Astrocyte (in vitro differentiated cells and primary cell): ENCODE results near the gene IL19. TPM values are rescaled to one million over a fixed set of nuclear protein-coding genes. Genes with fewer than 3 reads are reported as not detected.

Experiments used
- DNase-seq: peaks from one replicate; pipeline ENCODE4 v3.0.0-alpha.2; 2010; ENCODE audit warnings: low read depth
- FAIRE-seq: peaks from 2 replicates; lab custom pipeline; 2011; peaks lifted over from hg19 to GRCh38; lab: Jason Lieb, UNC
- H2AFZ ChIP-seq: 2 replicates; pipeline ENCODE4 v1.6.0; 2012; ENCODE audit warnings: low read depth, low read length, inconsistent platforms
- H3K27ac ChIP-seq: 2 replicates; pipeline ENCODE4 v1.5.1; 2011; ENCODE audit warnings: low read depth, low read length, inconsistent platforms
- H3K27me3 ChIP-seq: 2 replicates; pipeline ENCODE4 v1.6.0; 2011; ENCODE audit warnings: low read length, inconsistent platforms; ENCODE audit not compliant: insufficient read depth
- H3K36me3 ChIP-seq: 2 replicates; pipeline ENCODE4 v1.5.1; 2011; ENCODE audit warnings: low read length, inconsistent platforms; ENCODE audit not compliant: insufficient read depth
- H3K4me1 ChIP-seq: 2 replicates; pipeline ENCODE4 v1.5.1; 2011; ENCODE audit warnings: low read length, inconsistent platforms; ENCODE audit not compliant: insufficient read depth
- H3K4me2 ChIP-seq: 2 replicates; pipeline ENCODE4 v1.6.0; 2012; ENCODE audit warnings: low read length, inconsistent platforms
- H3K4me3 ChIP-seq: 2 replicates; pipeline ENCODE4 v1.5.1; 2011; ENCODE audit warnings: low read depth, mild to moderate bottlenecking, low read length, inconsistent platforms; ENCODE audit not compliant: insufficient read depth
- H3K79me2 ChIP-seq: 2 replicates; pipeline ENCODE4 v1.6.0; 2012; ENCODE audit warnings: mild to moderate bottlenecking, low read length, inconsistent platforms; ENCODE audit not compliant: insufficient read depth
- H3K9ac ChIP-seq: 2 replicates; pipeline ENCODE4 v1.6.0; 2012; ENCODE audit warnings: mild to moderate bottlenecking, low read length, inconsistent platforms
- H3K9me3 ChIP-seq: 2 replicates; pipeline ENCODE4 v1.5.1; 2012; ENCODE audit warnings: low read depth, mild to moderate bottlenecking, low read length, inconsistent platforms; ENCODE audit not compliant: insufficient read depth
- H4K20me1 ChIP-seq: 2 replicates; pipeline ENCODE4 v1.6.0; 2012; ENCODE audit warnings: low read length, inconsistent platforms; ENCODE audit not compliant: insufficient read depth
- H3K27ac Mint-ChIP-seq: one replicate; pipeline ENCODE4 v1.8.0; 2021; ENCODE audit warnings: mild to moderate bottlenecking, mixed read lengths; ENCODE audit not compliant: unreplicated experiment
- H3K27me3 Mint-ChIP-seq: one replicate; pipeline ENCODE4 v1.8.0; 2021; ENCODE audit warnings: low read depth, mixed read lengths; ENCODE audit not compliant: unreplicated experiment
- H3K36me3 Mint-ChIP-seq: one replicate; pipeline ENCODE4 v1.8.0; 2021; ENCODE audit warnings: low read depth, mixed read lengths; ENCODE audit not compliant: unreplicated experiment
- H3K4me1 Mint-ChIP-seq: one replicate; pipeline ENCODE4 v1.8.0; 2021; ENCODE audit warnings: low read depth, mixed read lengths; ENCODE audit not compliant: unreplicated experiment
- H3K4me3 Mint-ChIP-seq: one replicate; pipeline ENCODE4 v1.8.0; 2021; ENCODE audit warnings: mild to moderate bottlenecking, moderate library complexity, mixed read lengths; ENCODE audit not compliant: unreplicated experiment
- H3K9me3 Mint-ChIP-seq: one replicate; pipeline ENCODE4 v1.8.0; 2021; ENCODE audit warnings: mild to moderate bottlenecking, mixed read lengths; ENCODE audit not compliant: unreplicated experiment
- EZH2 ChIP-seq: IDR thresholded peaks from 2 replicates; pipeline ENCODE4 v1.6.1; 2012; ENCODE audit warnings: mild to moderate bottlenecking, low read length, inconsistent platforms; ENCODE audit not compliant: insufficient read depth
- total RNA-seq: library from RNA; stranded (reverse); gene quantifications from 2 replicates; pipeline ENCODE4 v1.2.1, GENCODE V29; 2021
- TF ChIP-seq, protein P1 (sequence below): IDR thresholded peaks from 2 replicates; pipeline ENCODE4 v1.5.1; 2011; ENCODE audit warnings: low read depth, mild to moderate bottlenecking, inconsistent platforms, low read length, moderate library complexity; ENCODE audit not compliant: insufficient read depth

Gene IL19
- total RNA-seq, 1 donor from 2014 or later, result 0.23 TPM

DNA sequence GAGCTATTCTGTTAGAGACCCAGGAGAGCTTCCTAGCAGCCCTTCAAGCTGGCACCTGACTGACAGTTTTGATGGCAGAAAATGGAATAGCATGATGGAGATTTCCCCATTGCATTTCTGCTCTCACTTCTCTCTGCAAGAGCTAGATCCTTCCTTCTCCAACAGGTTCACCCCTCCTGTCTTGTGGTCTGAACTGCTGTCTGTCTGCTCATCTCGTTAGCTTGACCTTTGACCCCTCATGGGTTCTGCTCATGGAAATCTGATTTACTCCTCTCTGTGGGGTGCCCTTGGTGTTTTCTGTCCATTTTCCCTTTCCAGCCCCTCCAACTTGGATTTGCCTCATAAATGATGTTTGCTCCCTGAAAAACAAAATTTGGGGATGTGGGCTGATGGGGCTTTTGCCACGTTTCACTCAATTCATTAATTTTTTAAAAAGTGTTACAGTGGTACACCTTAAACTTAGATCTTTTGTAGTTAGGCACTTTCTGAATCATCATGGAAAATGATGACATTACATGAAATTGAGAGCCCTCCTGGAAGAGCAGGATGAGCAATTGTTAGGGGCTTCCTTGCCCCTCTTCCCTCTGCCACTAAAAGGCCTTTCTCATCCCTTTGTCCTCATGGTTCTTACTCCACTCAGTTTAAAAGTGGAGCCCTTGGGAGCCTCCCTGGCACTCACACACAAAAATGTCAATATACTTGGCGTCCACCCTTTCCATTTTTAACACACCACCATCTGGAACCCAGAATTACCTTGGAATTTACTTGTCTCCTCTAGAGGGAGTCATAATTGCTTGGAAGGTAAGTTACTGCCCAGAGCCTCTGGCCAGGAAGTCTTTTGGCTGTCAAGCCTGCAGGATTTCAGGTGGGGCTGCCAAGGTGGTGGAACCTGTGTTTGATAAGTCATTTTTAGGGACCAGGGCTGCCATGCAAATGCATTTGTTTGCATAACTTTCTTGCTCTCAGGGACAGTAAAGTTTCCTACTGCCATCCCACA, 31.9 kb upstream of the IL19 start:
- Mint-ChIP-seq H3K27ac (peak overlapping the region; percentile 92), H3K36me3 (peaks cover 25% of the 10 kb centered on the region), H3K4me1 (peaks cover 20% of the 10 kb centered on the region), H3K27me3 (peaks cover 2% of the 10 kb centered on the region), H3K4me3 (no peak overlapping the region), H3K9me3 (no peaks in the 10 kb centered on the region)
- Histone ChIP-seq H3K79me2 (no peaks in the 10 kb centered on the region), H3K27ac (no peak overlapping the region), H3K36me3 (peaks cover 5% of the 10 kb centered on the region), H3K27me3 (no peaks in the 10 kb centered on the region), H3K9me3 (no peaks in the 10 kb centered on the region), H2AFZ (no peak overlapping the region), H4K20me1 (peaks cover 54% of the 10 kb centered on the region), H3K4me1 (peaks cover 12% of the 10 kb centered on the region), H3K4me2 (no peak overlapping the region), H3K4me3 (no peak overlapping the region), H3K9ac (no peak overlapping the region)
- DNase-seq (no peak), FAIRE-seq (no peak)
- TF ChIP-seq EZH2, result no peak
- TF ChIP-seq, protein P1, sequence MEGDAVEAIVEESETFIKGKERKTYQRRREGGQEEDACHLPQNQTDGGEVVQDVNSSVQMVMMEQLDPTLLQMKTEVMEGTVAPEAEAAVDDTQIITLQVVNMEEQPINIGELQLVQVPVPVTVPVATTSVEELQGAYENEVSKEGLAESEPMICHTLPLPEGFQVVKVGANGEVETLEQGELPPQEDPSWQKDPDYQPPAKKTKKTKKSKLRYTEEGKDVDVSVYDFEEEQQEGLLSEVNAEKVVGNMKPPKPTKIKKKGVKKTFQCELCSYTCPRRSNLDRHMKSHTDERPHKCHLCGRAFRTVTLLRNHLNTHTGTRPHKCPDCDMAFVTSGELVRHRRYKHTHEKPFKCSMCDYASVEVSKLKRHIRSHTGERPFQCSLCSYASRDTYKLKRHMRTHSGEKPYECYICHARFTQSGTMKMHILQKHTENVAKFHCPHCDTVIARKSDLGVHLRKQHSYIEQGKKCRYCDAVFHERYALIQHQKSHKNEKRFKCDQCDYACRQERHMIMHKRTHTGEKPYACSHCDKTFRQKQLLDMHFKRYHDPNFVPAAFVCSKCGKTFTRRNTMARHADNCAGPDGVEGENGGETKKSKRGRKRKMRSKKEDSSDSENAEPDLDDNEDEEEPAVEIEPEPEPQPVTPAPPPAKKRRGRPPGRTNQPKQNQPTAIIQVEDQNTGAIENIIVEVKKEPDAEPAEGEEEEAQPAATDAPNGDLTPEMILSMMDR, result peak; percentile 34

DNA sequence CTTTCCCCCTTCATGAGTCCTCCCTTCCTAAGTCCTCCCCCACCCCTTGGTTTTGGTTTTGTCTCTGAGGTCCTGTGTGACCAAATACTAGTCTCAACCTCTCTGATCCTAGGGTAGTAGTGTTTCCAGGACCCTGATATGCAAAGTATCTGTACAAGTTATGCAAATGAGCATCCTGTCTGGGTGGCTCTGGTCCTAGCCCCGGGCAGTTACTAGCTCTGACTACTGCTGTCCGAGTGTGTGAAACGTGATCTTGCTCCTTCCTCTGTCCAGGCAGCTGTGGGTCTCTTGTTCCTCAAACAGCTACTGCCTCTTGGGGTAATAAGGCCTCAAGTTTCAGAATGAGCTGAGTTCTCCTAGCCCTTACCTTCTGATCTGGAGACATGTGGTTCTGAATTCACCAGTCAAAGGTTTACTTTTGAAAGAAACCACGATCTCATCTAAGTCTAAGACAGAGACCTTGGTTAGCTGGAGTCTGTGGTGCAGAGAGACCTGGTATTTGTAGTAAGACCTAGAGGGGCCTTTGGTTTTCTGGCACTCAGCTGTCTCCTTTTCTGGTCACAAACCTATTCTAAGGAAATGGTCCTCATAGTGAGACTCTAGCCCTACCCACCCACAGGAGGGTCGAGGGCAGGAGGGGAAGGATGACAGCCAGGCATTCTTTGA, 31.0 kb upstream of the IL19 start:
- Histone ChIP-seq H3K27me3 (no peaks in the 10 kb centered on the region), H2AFZ (no peak overlapping the region), H3K9me3 (no peaks in the 10 kb centered on the region), H3K4me2 (no peak overlapping the region), H3K4me3 (no peak overlapping the region), H4K20me1 (peaks cover 46% of the 10 kb centered on the region), H3K4me1 (peaks cover 12% of the 10 kb centered on the region), H3K79me2 (no peaks in the 10 kb centered on the region), H3K36me3 (peaks cover 5% of the 10 kb centered on the region), H3K27ac (no peak overlapping the region), H3K9ac (no peak overlapping the region)
- H3K27ac Mint-ChIP-seq, result peak overlapping the region; percentile 92
- TF ChIP-seq, protein P1, result no peak
- TF ChIP-seq EZH2, result no peak
- H3K4me3 Mint-ChIP-seq, result peak overlapping the region; percentile 51
- no peaks in the 10 kb centered on the region for H3K9me3 Mint-ChIP-seq
- H3K36me3 Mint-ChIP-seq, result peaks cover 23% of the 10 kb centered on the region
- H3K27me3 Mint-ChIP-seq, result peaks cover 2% of the 10 kb centered on the region
- no peak for FAIRE-seq
- peaks cover 22% of the 10 kb centered on the region for H3K4me1 Mint-ChIP-seq
- DNase-seq, result no peak
